HEK293 (cell line): Measurements from ENCODE around the gene CHCHD1.

ENCODE experiments used
- KLF10 ChIP-seq: fragments of 450-650 bp; IDR thresholded peaks from 2 replicates; pipeline ENCODE4 v1.5.1; 2018; ENCODE audit warnings: missing biosample characterization, mild to moderate bottlenecking, missing genetic modification characterization
- KLF9 ChIP-seq: fragments of 450-650 bp; formaldehyde crosslinking; IDR thresholded peaks from 2 replicates; pipeline ENCODE4 v1.5.1; 2016; ENCODE audit warnings: missing biosample characterization, missing genetic modification characterization, low read depth
- PRDM10 ChIP-seq: fragments of 450-650 bp; formaldehyde crosslinking; IDR thresholded peaks from 2 replicates; pipeline ENCODE4 v1.5.1; 2016; ENCODE audit warnings: missing biosample characterization, missing genetic modification characterization
- YY1 ChIP-seq: fragments of 450-650 bp; formaldehyde crosslinking; IDR thresholded peaks from 2 replicates; pipeline ENCODE4 v1.5.1; 2018; ENCODE audit warnings: missing biosample characterization, missing genetic modification characterization
- ZBTB11 ChIP-seq: fragments of 450-650 bp; formaldehyde crosslinking; conservative IDR thresholded peaks from 2 replicates; pipeline ENCODE4 v1.5.1; 2016; ENCODE audit warnings: low read depth, missing biosample characterization, missing genetic modification characterization
- ZBTB48 ChIP-seq: fragments of 450-650 bp; formaldehyde crosslinking; IDR thresholded peaks from 2 replicates; pipeline ENCODE4 v1.5.1; 2016; ENCODE audit warnings: missing biosample characterization, missing genetic modification characterization
- ZEB2 ChIP-seq: fragments of 450-650 bp; formaldehyde crosslinking; IDR thresholded peaks from 2 replicates; pipeline ENCODE4 v1.5.1; 2016; ENCODE audit warnings: missing biosample characterization, missing genetic modification characterization
- ZNF138 ChIP-seq: fragments of 450-650 bp; formaldehyde crosslinking; IDR thresholded peaks from 2 replicates; pipeline ENCODE4 v1.5.1; 2016; ENCODE audit warnings: missing biosample characterization, missing genetic modification characterization, borderline replicate concordance
- ZNF140 ChIP-seq: fragments of 450-650 bp; formaldehyde crosslinking; IDR thresholded peaks from 2 replicates; pipeline ENCODE4 v1.5.1; 2016; ENCODE audit warnings: missing biosample characterization, missing genetic modification characterization
- ZNF146 ChIP-seq: fragments of 450-650 bp; formaldehyde crosslinking; IDR thresholded peaks from 2 replicates; pipeline ENCODE4 v1.5.1; 2016; ENCODE audit warnings: missing biosample characterization, missing genetic modification characterization
- ZNF148 ChIP-seq: fragments of 450-650 bp; formaldehyde crosslinking; IDR thresholded peaks from 2 replicates; pipeline ENCODE4 v1.5.0; 2017; ENCODE audit warnings: missing biosample characterization, missing genetic modification characterization, borderline replicate concordance
- ZNF341 ChIP-seq: fragments of 450-650 bp; formaldehyde crosslinking; IDR thresholded peaks from 2 replicates; pipeline ENCODE4; 2016; ENCODE audit warnings: low read depth, missing biosample characterization, missing genetic modification characterization
- ZNF350 ChIP-seq: fragments of 450-650 bp; formaldehyde crosslinking; IDR thresholded peaks from 2 replicates; pipeline ENCODE4 v1.5.0; 2017; ENCODE audit warnings: missing biosample characterization, mild to moderate bottlenecking, missing genetic modification characterization
- ZNF529 ChIP-seq: fragments of 450-650 bp; formaldehyde crosslinking; IDR thresholded peaks from 2 replicates; pipeline ENCODE4 v1.5.1; 2017; ENCODE audit warnings: missing genetic modification characterization, missing biosample characterization; ENCODE audit not compliant: insufficient replicate concordance
- ZNF549 ChIP-seq: fragments of 450-650 bp; IDR thresholded peaks from 2 replicates; pipeline ENCODE4 v1.5.1; 2018; ENCODE audit warnings: missing biosample characterization, missing genetic modification characterization, mild to moderate bottlenecking, inconsistent platforms, moderate library complexity
- ZNF585B ChIP-seq: fragments of 450-650 bp; formaldehyde crosslinking; IDR thresholded peaks from 2 replicates; pipeline ENCODE4 v1.5.1; 2016; ENCODE audit warnings: missing biosample characterization, missing genetic modification characterization
- ZNF639 ChIP-seq: fragments of 450-650 bp; formaldehyde crosslinking; IDR thresholded peaks from 2 replicates; pipeline ENCODE4 v1.5.1; 2016; ENCODE audit warnings: missing biosample characterization, missing genetic modification characterization
- ZSCAN16 ChIP-seq: fragments of 450-650 bp; formaldehyde crosslinking; IDR thresholded peaks from 2 replicates; pipeline ENCODE4 v1.5.1; 2016; ENCODE audit warnings: missing biosample characterization, missing genetic modification characterization
- ZSCAN18 ChIP-seq: fragments of 450-650 bp; formaldehyde crosslinking; IDR thresholded peaks from 2 replicates; pipeline ENCODE4 v1.5.1; 2016; ENCODE audit warnings: missing biosample characterization, missing genetic modification characterization
- ZSCAN23 ChIP-seq: fragments of 450-650 bp; formaldehyde crosslinking; IDR thresholded peaks from 2 replicates; pipeline ENCODE4 v1.5.1; 2016; ENCODE audit warnings: missing biosample characterization, missing genetic modification characterization
- ZSCAN4 ChIP-seq: fragments of 450-650 bp; formaldehyde crosslinking; IDR thresholded peaks from 2 replicates; pipeline ENCODE4 v1.5.1; 2017; ENCODE audit warnings: missing biosample characterization, missing genetic modification characterization
- ZSCAN5A ChIP-seq: fragments of 450-650 bp; formaldehyde crosslinking; IDR thresholded peaks from 2 replicates; pipeline ENCODE4 v1.5.1; 2016; ENCODE audit warnings: missing biosample characterization, missing genetic modification characterization

CHCHD1 gene

GRCh38 chr10:73743905-73744663 is 37.8 kb upstream of the CHCHD1 start, which contains the start of gene SEC24C (continued):
- TF ChIP-seq ZSCAN4, result peak; percentile 29; the same call in 1 of the 2 replicates
- TF ChIP-seq ZSCAN23 (tag by site-specific recombination), result no peak; the same call in 1 of the 2 replicates
- TF ChIP-seq ZNF585B, result no peak
- no peak for TF ChIP-seq ZNF146
- no peak for TF ChIP-seq ZSCAN18 (tag by site-specific recombination)
- TF ChIP-seq KLF9 (tag by site-specific recombination), result no peak
- no peak for TF ChIP-seq ZSCAN5A (tag by site-specific recombination)
- TF ChIP-seq ZNF148, result no peak
- TF ChIP-seq KLF10, result no peak
- no peak for TF ChIP-seq ZNF341 (tag by site-specific recombination)
- TF ChIP-seq ZSCAN16, result no peak
- peak; percentile 96 for TF ChIP-seq YY1 (tag by site-specific recombination)
- peak; percentile 62; the same call in 1 of the 2 replicates for TF ChIP-seq ZEB2 (tag by site-specific recombination)
- TF ChIP-seq ZBTB11 (tag by site-specific recombination), result peak; percentile 96
- TF ChIP-seq ZNF350 (tag by site-specific recombination), result no peak
- no peak for TF ChIP-seq ZNF549 (tag by site-specific recombination)
- TF ChIP-seq PRDM10, result peak; percentile 67
- TF ChIP-seq ZNF140 (tag by site-specific recombination), result no peak
- peak; percentile 91 for TF ChIP-seq ZNF639 (tag by site-specific recombination)
- no peak for TF ChIP-seq ZBTB48 (tag by site-specific recombination)
- TF ChIP-seq ZNF529 (tag by site-specific recombination), result no peak
- TF ChIP-seq ZNF138 (tag by site-specific recombination), result no peak
